ENCODE measurements around the gene WNK3. TPM values are rescaled to one million over a fixed set of nuclear protein-coding genes. Genes with fewer than 3 reads are reported as not detected.

WNK3 gene
- total and polyA plus RNA-seq, 4 donors = 1.7 to 11.9 (median 7.5) TPM

DNA sequence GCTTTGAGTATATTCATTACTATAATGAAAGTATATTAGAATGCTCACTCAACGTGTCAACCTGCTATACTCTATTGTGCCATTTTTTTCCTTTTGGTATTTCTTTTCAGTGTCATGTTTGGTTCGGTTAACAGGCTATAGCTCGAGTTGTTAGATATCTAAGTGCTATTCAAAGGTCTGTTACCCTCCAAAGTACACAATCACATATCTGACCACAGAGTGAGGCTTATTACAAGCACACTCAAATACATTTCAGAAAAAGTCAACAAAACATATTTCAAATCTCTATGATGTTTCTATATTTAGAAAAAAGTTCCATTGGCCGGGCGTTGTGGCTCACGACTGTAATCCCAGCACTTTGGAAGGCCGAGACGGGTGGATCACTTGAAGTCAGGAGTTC is 32.8 kb downstream of the WNK3 start:
- WGBS = 81% methylated on average over 8 of the region's 8 CpGs

More for the DNA sequence above, 32.8 kb downstream of the WNK3 start:
- Histone ChIP-seq H3K4me1 (ENCODE audit: control insufficient read depth in 4 of 4, insufficient read depth in 4 of 4, low read length in 3 of 4) (no peaks in the 10 kb centered on the region), H3K9ac (ENCODE audit: low read depth in 1 of 2, low read length in 2 of 2) (no peak overlapping the region), H3K4me3 (ENCODE audit: low read depth in 1 of 3, low read length in 3 of 3) (no peak overlapping the region), H3K27ac (ENCODE audit: low read depth in 1 of 2, low read length in 2 of 2) (no peak overlapping the region), H3K27me3 (ENCODE audit: control insufficient read depth in 4 of 4, insufficient read depth in 4 of 4, low read length in 3 of 4) (no peaks in the 10 kb centered on the region), H3K36me3 (ENCODE audit: control insufficient read depth in 4 of 4, insufficient read depth in 3 of 4, low read depth in 1 of 4, low read length in 3 of 4) (no peaks in the 10 kb centered on the region), H3K9me3 (ENCODE audit: control insufficient read depth in 4 of 4, low read length in 3 of 4) (no peaks in the 10 kb centered on the region)
- no peak for DNase-seq (ENCODE audit: low spot score)
- TF ChIP-seq, protein P1, sequence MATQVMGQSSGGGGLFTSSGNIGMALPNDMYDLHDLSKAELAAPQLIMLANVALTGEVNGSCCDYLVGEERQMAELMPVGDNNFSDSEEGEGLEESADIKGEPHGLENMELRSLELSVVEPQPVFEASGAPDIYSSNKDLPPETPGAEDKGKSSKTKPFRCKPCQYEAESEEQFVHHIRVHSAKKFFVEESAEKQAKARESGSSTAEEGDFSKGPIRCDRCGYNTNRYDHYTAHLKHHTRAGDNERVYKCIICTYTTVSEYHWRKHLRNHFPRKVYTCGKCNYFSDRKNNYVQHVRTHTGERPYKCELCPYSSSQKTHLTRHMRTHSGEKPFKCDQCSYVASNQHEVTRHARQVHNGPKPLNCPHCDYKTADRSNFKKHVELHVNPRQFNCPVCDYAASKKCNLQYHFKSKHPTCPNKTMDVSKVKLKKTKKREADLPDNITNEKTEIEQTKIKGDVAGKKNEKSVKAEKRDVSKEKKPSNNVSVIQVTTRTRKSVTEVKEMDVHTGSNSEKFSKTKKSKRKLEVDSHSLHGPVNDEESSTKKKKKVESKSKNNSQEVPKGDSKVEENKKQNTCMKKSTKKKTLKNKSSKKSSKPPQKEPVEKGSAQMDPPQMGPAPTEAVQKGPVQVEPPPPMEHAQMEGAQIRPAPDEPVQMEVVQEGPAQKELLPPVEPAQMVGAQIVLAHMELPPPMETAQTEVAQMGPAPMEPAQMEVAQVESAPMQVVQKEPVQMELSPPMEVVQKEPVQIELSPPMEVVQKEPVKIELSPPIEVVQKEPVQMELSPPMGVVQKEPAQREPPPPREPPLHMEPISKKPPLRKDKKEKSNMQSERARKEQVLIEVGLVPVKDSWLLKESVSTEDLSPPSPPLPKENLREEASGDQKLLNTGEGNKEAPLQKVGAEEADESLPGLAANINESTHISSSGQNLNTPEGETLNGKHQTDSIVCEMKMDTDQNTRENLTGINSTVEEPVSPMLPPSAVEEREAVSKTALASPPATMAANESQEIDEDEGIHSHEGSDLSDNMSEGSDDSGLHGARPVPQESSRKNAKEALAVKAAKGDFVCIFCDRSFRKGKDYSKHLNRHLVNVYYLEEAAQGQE (IDR thresholded peaks at IDR 0.05) = no peak
- TF ChIP-seq YY1 (IDR thresholded peaks at IDR 0.05) (no peak), NR2F2 (IDR thresholded peaks at IDR 0.05) (no peak), GABPA (IDR thresholded peaks at IDR 0.05 in 1 of 2, conservative IDR thresholded peaks at IDR 0.05 in 1 of 2) (no peak), EGR1 (IDR thresholded peaks at IDR 0.05; ENCODE audit: low read depth in 2 of 2) (no peak), RXRA (IDR thresholded peaks at IDR 0.05) (no peak), FOXA2 (IDR thresholded peaks at IDR 0.05) (no peak), ZBTB33 (IDR thresholded peaks at IDR 0.05) (no peak), HNF4G (IDR thresholded peaks at IDR 0.05) (no peak), MAX (IDR thresholded peaks at IDR 0.05) (no peak), FOXA1 (IDR thresholded peaks at IDR 0.05) (no peak), SP1 (IDR thresholded peaks at IDR 0.05) (no peak), ATF3 (IDR thresholded peaks at IDR 0.05) (no peak)
- TF ChIP-seq, protein P2, sequence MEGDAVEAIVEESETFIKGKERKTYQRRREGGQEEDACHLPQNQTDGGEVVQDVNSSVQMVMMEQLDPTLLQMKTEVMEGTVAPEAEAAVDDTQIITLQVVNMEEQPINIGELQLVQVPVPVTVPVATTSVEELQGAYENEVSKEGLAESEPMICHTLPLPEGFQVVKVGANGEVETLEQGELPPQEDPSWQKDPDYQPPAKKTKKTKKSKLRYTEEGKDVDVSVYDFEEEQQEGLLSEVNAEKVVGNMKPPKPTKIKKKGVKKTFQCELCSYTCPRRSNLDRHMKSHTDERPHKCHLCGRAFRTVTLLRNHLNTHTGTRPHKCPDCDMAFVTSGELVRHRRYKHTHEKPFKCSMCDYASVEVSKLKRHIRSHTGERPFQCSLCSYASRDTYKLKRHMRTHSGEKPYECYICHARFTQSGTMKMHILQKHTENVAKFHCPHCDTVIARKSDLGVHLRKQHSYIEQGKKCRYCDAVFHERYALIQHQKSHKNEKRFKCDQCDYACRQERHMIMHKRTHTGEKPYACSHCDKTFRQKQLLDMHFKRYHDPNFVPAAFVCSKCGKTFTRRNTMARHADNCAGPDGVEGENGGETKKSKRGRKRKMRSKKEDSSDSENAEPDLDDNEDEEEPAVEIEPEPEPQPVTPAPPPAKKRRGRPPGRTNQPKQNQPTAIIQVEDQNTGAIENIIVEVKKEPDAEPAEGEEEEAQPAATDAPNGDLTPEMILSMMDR (IDR thresholded peaks at IDR 0.05; ENCODE audit: low read depth, low read length, missing input control) = no peak
